ENCODE results near the gene RNF208.

Gene RNF208

GRCh38 chr9:137199411-137200121, 22.5 kb downstream of the RNF208 start:
- DNase-seq: peak in 1 of 10 donors; percentile 81
- intact Hi-C loops (cut with DNase I): no loop called here

DNA sequence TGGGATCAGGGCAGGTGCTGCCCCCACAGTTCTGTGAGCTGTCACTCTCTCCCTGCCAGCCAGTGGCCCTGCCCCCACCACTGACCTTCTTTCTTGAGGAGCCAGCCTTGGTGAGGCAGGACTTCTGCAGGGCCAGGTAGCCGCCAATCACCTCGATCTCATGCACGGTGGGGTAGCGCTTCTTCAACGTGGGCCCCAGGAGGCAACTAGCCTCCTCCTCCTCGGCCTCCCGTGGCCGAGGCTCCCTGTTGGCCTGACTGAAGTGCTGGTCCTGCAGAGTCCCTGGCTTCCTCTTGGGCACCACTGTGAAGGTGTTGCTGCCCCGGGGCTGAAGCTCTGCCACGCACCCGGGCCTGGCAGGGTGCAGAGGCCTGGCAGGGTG, 23.1 kb downstream of the RNF208 start:
- DNase-seq: peak in 1 of 10 donors; percentile 84
- intact Hi-C loops (cut with DNase I): no loop called here

DNA sequence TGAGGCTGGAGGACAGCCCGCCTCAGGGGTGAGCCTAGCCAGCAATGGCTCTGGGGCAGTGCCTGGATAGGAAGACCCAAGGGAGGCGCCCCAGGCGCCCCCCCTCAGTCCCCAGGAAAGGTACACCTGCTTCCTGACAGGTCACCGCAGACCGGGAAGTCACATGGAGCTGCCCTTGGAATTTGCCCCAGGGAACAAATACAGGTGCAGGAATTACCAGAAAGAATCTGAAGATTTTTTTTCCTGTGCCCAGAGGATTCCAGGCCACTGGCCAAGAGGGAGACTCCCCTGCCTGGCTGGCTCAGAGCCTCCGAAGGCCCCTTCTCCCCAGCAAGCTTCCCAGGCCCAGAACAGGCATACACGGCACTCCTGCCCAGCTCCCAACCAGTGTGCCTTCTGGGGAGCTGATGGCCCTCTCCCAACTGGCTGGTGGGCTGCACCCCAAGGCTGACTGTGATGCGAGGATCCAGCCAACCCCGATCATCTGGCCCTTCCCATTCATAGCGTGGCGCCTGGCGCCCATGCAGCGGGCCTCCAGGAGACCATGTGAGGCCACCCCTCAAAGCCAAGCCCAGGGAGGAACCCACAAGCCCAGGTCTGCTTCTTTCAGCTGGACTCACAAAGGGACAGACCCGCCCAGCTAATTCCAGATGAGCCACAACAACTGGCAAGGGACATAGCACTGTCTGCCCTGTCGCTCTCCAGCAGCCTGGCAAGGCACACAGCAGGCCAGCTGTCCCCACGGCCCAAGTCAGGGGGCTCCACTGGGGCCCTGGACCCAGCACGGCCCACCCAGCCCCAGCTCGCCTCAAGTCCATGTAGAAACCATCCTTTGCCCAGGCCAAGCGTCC, 23.8 kb downstream of the RNF208 start:
- intact Hi-C loops (cut with DNase I): no loop called here
- DNase-seq: peak in 1 of 10 donors; percentile 83

GRCh38 chr9:137195525-137196220, 26.4 kb downstream of the RNF208 start:
- intact Hi-C loops (cut with DNase I): no loop called here
- DNase-seq: peak in 1 of 10 donors; percentile 86

DNA sequence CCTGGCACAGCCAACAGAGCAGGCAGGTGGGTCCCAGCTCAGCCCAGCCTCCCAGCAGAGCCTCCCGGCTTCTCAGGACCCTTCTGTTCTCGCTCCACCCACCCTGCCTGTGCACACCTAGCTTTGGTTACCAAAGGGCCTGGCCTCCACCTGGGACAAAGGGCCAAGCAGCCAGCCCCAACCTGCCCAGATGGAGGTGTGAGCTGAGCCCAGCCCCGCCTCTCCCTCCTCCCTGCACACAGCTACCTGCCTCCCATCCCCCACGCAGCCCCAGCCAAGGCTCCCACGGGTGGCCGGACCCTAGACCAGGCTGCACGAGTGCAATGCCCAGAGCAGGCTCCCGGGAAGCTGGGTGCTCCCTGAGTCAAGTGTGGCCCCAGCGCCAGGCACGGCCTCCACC, 27.1 kb downstream of the RNF208 start:
- intact Hi-C loops (cut with DNase I): no loop called here

DNA sequence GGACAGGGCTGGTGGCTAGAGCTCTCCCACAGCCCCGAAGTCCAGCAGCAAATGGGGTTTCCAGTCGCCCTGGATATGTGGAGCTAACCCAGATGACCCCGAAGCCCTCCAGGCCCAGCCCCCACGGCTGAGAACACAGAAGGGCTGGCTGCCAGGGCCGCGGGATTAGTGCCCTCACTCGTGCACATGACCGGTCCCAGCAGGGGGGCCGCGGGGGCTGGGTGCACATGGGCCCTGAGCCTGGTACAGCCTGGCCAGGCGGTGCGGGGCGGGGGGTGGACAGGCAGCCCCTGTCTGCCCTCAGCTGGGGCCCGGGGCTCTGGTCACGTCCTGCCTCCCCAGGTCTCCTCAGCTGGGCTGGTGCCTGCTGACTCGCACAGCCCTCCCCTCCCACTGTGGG, 27.7 kb downstream of the RNF208 start:
- peak; percentile 82 to 99 (median 93) for DNase-seq
- intact Hi-C loops (cut with DNase I): no loop called here

More for the DNA sequence above, 27.1 kb downstream of the RNF208 start:
- DNase-seq: peak in 1 of 10 donors; percentile 83

GRCh38 chr9:137193771-137194170, 28.3 kb downstream of the RNF208 start:
- peak in 1 of 10 donors; percentile 84 for DNase-seq
- intact Hi-C loops (cut with DNase I): no loop called here

DNA sequence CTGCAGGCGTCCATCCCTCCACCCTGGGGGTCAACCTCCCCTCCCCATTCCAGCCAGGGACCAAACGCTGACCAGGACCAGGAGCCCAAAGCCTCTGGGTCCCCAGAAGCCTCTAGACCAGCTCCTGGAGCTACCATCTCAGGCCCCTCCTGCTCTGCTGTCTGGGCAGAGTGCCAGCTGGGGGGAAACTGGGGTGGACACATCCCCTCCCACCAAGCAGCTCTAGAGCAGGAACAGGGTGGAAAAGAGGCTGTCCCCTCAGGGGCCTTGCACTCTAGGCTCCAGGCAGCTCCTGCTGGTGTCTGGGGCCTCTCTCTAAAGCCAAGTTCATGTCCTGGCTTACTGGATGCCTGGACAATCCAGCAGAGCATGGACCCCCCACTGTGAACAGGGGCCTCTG, 29.2 kb downstream of the RNF208 start:
- no peak for DNase-seq
- intact Hi-C loops (cut with DNase I): no loop called here

GRCh38 chr9:137192448-137192780, 29.6 kb downstream of the RNF208 start:
- intact Hi-C loops (cut with DNase I): no loop called here
- DNase-seq: no peak

- intact Hi-C loops (cut with DNase I): no loop called here
- peak in 9 of 10 donors; percentile 49 to 96 (median 68) for DNase-seq
These were observed 30.2 kb downstream of the RNF208 start for GRCh38 chr9:137191691-137192447.

GRCh38 chr9:137191245-137191644, 30.8 kb downstream of the RNF208 start:
- intact Hi-C loops (cut with DNase I): no loop called here
- no peak for DNase-seq

- no peak for DNase-seq
- intact Hi-C loops (cut with DNase I): no loop called here
These were observed 31.7 kb downstream of the RNF208 start for GRCh38 chr9:137190315-137190856.

DNA sequence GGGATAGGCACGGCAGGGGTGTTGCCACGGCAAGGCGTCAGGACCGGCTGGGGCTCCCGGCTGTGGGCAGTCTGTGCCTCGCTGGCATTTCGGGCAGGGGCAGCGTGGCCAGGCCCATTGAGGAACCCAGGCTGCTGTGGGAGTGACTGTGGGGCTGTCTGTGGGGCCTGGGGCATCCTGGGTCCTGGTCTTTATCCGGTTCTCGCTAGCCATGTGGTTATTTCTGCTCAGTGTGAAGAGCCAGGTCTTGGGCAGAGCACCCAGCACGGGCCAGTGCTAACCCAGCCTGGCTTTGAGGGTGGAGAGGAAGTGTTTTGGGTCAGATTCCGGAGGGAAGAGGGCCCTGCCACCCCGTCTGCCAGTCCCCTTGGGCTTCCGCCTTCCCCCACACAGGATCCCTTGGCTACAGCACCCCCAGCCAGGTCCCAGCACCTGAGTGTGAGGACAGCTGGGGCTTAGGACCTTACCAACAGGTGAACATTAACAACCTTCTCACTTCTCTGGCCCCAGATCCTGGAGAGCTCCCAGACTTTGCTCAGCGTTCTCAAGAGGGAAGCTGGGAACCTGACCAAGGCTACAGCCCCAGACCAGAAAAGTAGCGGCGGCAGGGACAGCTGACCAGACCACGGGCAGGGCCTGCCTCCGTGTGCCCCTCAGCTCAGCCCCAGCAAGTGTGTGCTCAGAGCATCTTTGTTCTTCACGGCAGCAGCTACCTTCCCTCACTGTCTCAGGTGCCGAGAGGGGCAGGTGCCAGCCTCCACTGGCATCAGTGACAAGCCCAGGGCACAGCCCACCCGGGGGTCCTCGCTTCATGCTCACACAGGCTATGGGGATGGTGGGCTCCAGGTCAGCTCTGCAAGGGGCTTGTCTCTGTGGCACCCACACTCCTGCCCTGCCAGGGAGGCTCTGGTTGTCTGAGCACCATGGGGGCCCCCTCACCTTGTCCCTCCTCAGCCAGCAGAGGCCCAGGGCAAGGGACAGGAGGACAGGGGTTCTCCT, 32.4 kb downstream of the RNF208 start:
- intact Hi-C loops (cut with DNase I): loop anchor here (2.0 to 5.0 kb wide), 2 partner anchors 33 to 48 kb away; partner anchors contain the start of gene RNF208
- no peak for DNase-seq

DNA sequence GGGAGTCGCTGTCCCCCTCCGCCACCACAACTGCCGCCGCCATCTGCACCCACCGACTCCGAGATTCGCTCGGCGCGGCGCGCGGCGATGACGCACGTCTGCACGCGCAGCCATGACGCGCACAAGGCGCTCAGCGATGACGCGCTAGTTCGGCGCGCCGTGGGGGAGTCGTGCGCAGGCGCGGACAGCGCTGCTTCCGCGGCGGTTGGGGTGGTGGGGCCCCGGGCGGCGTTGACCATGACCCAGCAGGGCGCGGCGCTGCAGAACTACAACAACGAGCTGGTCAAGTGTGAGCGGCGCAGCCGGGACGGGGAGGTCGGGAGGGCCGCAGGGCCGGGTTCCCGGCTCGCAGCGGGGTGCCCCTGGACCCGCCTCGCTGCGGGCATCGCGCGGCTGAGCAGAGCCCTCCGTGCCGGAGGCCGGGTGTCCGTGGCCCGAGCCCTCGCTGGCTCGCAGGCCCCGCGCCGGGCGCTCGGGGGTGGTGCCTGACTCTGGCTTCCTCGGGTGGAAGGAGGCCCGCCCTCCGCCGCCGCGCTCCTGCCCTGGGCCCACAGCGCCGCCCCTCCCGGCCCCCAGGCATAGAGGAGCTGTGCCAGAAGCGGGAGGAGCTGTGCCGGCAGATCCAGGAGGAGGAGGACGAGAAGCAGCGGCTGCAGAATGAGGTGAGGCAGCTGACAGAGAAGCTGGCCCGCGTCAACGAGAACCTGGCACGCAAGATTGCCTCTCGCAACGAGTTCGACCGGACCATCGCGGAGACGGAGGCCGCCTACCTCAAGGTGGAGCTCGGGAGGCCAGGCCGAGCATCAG, 33.3 kb downstream of the RNF208 start, which contains the start of the genes ANAPC2 and SSNA1:
Gene ANAPC2 (minus strand): TSS at position 71 of the 807 bp plus-strand sequence. CDS start 28 bp downstream, at position 43.
Gene SSNA1 (plus strand): TSS at position 187 of the 807 bp plus-strand sequence. CDS start 51 bp downstream, at position 238.
- intact Hi-C loops (cut with DNase I): loop anchor here (1.0 to 5.0 kb wide), 3 partner anchors 17 to 49 kb away; partner anchors contain the start of genes NDOR1, RNF208 and TMEM203

DNA sequence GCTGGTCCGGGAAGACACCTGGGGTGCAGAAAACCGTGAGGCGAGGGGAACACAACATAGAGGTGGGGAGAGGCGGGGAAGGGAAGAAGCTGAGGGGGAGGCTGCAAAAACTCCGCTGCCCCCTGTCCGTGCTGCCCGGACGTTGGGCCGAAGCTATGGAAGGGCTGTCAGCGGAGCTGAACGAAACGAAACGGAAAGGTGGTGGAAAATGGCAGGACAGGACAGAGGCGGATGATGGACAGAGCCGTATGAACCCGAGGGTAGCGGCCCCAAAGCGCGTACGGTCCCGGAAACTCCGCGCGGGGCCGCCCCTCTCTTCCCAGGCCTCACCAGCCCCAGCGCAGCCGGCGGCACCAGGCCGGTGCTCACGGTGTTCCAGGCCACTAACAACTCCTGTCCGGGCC, 34.0 kb downstream of the RNF208 start:
- intact Hi-C loops (cut with DNase I): loop anchor here (1.0 to 5.0 kb wide), 3 partner anchors 17 to 49 kb away; partner anchors contain the start of genes NDOR1, RNF208 and TMEM203
- DNase-seq: no peak

More for the DNA sequence above, 33.3 kb downstream of the RNF208 start, which contains the start of the genes ANAPC2 and SSNA1:
- DNase-seq: peak; percentile 85 to 98 (median 90)

GRCh38 chr9:137187386-137187785, 34.7 kb downstream of the RNF208 start:
- DNase-seq: no peak
- intact Hi-C loops (cut with DNase I): loop anchor here (5.0 kb wide), 1 partner anchor 50 kb away; no protein-coding TSS in a partner anchor

DNA sequence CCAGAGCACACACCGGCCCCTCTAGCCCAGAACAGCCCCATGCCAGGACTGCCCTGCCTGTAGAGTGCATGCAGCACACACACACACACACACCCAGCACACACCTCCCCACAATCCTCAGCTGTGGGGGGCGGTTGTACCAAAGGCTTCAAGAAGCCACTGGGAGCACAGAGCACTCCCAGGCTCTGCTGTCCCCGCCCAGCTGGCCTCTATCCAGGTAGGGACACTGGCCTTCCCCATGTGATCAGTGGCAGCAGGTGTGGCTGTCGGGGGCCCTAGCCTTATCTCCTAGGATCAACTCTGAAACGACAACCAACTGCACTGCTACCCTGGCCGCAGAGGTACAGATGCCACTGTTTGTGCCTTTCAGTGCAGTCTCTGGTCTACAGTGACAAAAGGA, 35.7 kb downstream of the RNF208 start:
- intact Hi-C loops (cut with DNase I): loop anchor here (5.0 kb wide), 1 partner anchor 51 kb away; no protein-coding TSS in a partner anchor
- no peak for DNase-seq

Measured in posterior cingulate gyrus (tissue), 11 donors.